ENCODE results near the gene TMEM245. TPM values are rescaled to one million over a fixed set of nuclear protein-coding genes. Genes with fewer than 3 reads are reported as not detected.
"Not testable (repeated sequence)": the region's sequence is repeated elsewhere in the genome, so short reads cannot be mapped to it uniquely, and the experiment has no call there.

TMEM245 gene
- total RNA-seq, 2 experiments from 2014 or later: 30.4 to 32.7 TPM

- no peak overlapping the region for H3K27ac Mint-ChIP-seq
- peaks cover 9% of the 10 kb centered on the region for H3K4me1 Mint-ChIP-seq
- H3K36me3 Mint-ChIP-seq: peaks cover 25% of the 10 kb centered on the region
These were observed 46.8 kb downstream of the TMEM245 start for GRCh38 chr9:109072821-109073435.

GRCh38 chr9:109072133-109072692 lies 47.5 kb downstream of the TMEM245 start:
- Mint-ChIP-seq H3K27me3 (no peaks in the 10 kb centered on the region), H3K36me3 (peaks cover 21% of the 10 kb centered on the region), H3K4me1 (peaks cover 9% of the 10 kb centered on the region), H3K27ac (no peak overlapping the region), H3K9me3 (no peaks in the 10 kb centered on the region), H3K4me3 (no peak overlapping the region)
- no peak for DNase-seq

More at GRCh38 chr9:109072821-109073435, 46.8 kb downstream of the TMEM245 start:
- H3K4me3 Mint-ChIP-seq: no peak overlapping the region
- no peak for DNase-seq
- H3K9me3 Mint-ChIP-seq: no peaks in the 10 kb centered on the region
- no peaks in the 10 kb centered on the region for H3K27me3 Mint-ChIP-seq

GRCh38 chr9:109068764-109069163 lies 51.0 kb downstream of the TMEM245 start:
- no peaks in the 10 kb centered on the region for H3K27me3 Mint-ChIP-seq
- H3K4me3 Mint-ChIP-seq: no peak overlapping the region
- DNase-seq: no peak
- peaks cover 13% of the 10 kb centered on the region for H3K36me3 Mint-ChIP-seq
- no peaks in the 10 kb centered on the region for H3K9me3 Mint-ChIP-seq
- no peak overlapping the region for H3K27ac Mint-ChIP-seq
- H3K4me1 Mint-ChIP-seq: no peaks in the 10 kb centered on the region

DNA sequence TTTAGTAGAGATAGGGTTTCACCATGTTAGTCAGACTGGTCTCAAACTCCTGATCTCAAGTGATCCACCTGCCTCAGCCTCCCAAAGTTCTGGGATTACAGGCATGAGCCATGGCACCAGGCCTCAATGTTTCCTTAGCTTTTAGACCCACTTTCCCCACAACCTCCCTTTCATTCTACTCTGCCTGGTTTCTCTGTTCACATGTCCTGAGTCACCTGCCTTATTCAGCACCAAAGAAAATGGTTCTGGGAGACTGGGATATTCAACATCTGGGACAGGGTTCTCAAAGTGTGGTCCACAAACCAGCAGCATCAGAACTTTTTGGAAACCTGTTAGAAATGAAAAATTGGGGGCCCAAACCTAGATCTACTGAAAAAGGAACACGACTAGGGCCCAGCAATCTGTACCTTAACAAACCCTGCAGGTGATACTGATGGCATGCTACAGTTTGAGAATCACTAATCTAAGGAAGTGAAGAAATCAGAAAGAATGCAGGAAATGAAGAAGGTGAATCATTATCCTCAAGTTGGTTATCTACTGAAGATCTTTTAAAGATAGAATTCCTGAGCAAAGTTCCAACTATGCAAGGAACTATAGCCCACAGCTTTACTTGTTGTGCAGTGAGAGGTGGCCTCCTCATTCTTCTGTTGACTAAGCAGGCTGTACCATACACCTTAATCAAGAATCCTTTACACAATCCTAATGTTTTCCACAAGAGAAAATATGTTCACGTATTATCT lies 54.6 kb downstream of the TMEM245 start:
- Mint-ChIP-seq H3K36me3 (peaks cover 9% of the 10 kb centered on the region), H3K27me3 (no peaks in the 10 kb centered on the region), H3K4me3 (no peak overlapping the region), H3K9me3 (no peaks in the 10 kb centered on the region), H3K4me1 (peaks cover 2% of the 10 kb centered on the region), H3K27ac (no peak overlapping the region)
- no peak for DNase-seq

DNA sequence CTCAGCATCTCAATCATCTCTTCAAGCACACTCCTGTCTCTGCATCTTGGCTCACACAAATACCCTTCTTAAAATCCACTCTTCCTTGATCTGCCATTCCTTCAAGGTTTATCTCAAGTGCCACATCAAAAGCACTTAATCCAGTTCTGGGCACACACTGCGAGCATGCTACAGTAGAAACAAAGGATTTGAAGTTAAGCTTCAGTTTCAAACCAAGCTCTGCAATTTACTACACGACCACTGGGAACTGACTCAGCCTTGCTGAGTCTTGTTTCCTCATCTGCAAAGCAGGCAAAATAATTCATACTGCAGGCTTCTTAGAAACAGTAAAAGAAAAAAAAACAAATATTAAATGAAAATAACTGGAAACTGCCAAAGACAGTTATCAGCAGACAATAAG lies 56.0 kb downstream of the TMEM245 start:
- H3K4me1 Mint-ChIP-seq: peaks cover 2% of the 10 kb centered on the region
- H3K27ac Mint-ChIP-seq: no peak overlapping the region
- H3K36me3 Mint-ChIP-seq: peaks cover 13% of the 10 kb centered on the region
- DNase-seq: no peak
- H3K4me3 Mint-ChIP-seq: no peak overlapping the region
- no peaks in the 10 kb centered on the region for H3K27me3 Mint-ChIP-seq
- no peaks in the 10 kb centered on the region for H3K9me3 Mint-ChIP-seq

DNA sequence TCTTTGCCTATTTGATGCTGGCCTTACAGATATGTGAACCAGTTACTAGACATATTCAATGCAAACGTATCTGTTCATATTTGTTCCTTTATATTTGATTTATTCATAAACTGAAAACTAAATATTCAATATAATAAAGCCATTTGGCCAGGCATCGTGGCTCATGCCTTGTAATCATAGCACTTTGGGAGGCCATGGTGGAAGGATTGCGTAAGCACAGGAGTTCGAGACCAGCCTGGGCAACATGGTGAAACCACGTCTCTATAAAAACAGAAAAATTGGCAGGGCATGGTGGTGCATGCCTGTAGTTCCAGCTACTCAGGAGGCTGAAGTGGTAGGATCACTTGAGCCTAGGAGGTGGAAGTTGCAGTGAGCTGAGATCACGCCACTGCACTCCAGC lies 57.2 kb downstream of the TMEM245 start:
- Mint-ChIP-seq H3K4me3 (no peak overlapping the region), H3K27ac (no peak overlapping the region), H3K36me3 (peaks cover 11% of the 10 kb centered on the region), H3K4me1 (peaks cover 2% of the 10 kb centered on the region), H3K9me3 (no peaks in the 10 kb centered on the region), H3K27me3 (no peaks in the 10 kb centered on the region)
- DNase-seq: no peak

- Mint-ChIP-seq H3K27ac (no peak overlapping the region), H3K4me1 (peaks cover 2% of the 10 kb centered on the region), H3K36me3 (peaks cover 20% of the 10 kb centered on the region), H3K9me3 (no peaks in the 10 kb centered on the region), H3K4me3 (no peak overlapping the region), H3K27me3 (no peaks in the 10 kb centered on the region)
- DNase-seq: no peak
These were observed 59.6 kb downstream of the TMEM245 start for GRCh38 chr9:109060191-109060590.

DNA sequence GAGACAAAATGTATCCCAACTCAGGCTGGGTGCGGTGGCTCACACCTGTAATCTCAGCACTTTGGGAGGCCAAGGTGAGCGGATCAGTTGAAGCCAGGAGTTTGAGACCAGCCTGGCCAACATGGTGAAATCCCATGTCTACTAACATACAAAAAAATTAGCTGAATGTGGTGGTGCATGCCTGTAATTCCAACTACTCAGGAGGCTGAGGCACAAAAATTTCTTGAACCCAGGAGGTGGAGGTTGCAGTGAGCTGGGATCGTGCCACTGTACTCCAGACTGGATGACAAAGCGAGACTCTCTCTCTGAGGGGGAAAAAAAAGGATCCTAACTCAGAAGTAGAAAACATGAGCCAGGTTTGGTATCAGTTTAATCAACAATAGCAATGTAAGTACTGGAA lies 66.6 kb downstream of the TMEM245 start:
- H3K9me3 Mint-ChIP-seq, H3K4me1 Mint-ChIP-seq, DNase-seq, H3K27ac Mint-ChIP-seq, H3K27me3 Mint-ChIP-seq, H3K4me3 Mint-ChIP-seq: not testable (repeated sequence)
- peaks cover 33% of the 10 kb centered on the region for H3K36me3 Mint-ChIP-seq

GRCh38 chr9:109052416-109052815 lies 67.3 kb downstream of the TMEM245 start:
- no peak overlapping the region for H3K4me3 Mint-ChIP-seq

GRCh38 chr9:109051733-109052132 lies 68.0 kb downstream of the TMEM245 start:
- H3K36me3 Mint-ChIP-seq: peaks cover 32% of the 10 kb centered on the region
- no peak overlapping the region for H3K4me3 Mint-ChIP-seq
- no peaks in the 10 kb centered on the region for H3K9me3 Mint-ChIP-seq
- no peaks in the 10 kb centered on the region for H3K27me3 Mint-ChIP-seq
- H3K4me1 Mint-ChIP-seq: peaks cover 1% of the 10 kb centered on the region
- no peak for DNase-seq
- no peak overlapping the region for H3K27ac Mint-ChIP-seq

More at GRCh38 chr9:109052416-109052815, 67.3 kb downstream of the TMEM245 start:
- Mint-ChIP-seq H3K4me1 (no peaks in the 10 kb centered on the region), H3K27me3 (no peaks in the 10 kb centered on the region), H3K9me3 (no peaks in the 10 kb centered on the region), H3K36me3 (peaks cover 35% of the 10 kb centered on the region), H3K27ac (no peak overlapping the region)
- DNase-seq: no peak

DNA sequence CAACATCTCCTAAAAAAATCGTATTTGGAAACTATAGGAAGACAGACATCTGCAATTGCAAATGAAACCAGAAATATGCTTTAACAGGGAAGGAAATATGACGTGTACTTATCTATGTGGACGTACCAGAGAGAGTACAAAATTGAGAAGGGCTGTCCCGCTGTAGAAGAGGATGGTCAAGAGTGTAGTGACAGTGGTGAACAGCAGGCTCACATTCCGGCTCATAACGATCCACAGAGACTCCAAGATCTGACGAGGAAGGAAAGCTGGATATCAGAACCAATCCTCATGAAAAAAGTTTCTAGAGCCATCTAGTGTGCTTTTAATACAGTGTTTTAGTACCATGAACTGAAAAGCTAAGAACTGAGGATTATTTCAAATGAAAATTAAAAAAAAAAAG lies 69.3 kb downstream of the TMEM245 start:
- H3K36me3 Mint-ChIP-seq: peaks cover 34% of the 10 kb centered on the region

GRCh38 chr9:109048822-109049221 lies 70.9 kb downstream of the TMEM245 start:
- peaks cover 2% of the 10 kb centered on the region for H3K4me1 Mint-ChIP-seq
- H3K4me3 Mint-ChIP-seq: no peak overlapping the region
- H3K27me3 Mint-ChIP-seq: no peaks in the 10 kb centered on the region
- H3K27ac Mint-ChIP-seq: no peak overlapping the region
- no peak for DNase-seq
- peaks cover 43% of the 10 kb centered on the region for H3K36me3 Mint-ChIP-seq
- H3K9me3 Mint-ChIP-seq: no peaks in the 10 kb centered on the region

More for the DNA sequence above, 69.3 kb downstream of the TMEM245 start:
- Mint-ChIP-seq H3K27ac (no peak overlapping the region), H3K4me3 (no peak overlapping the region), H3K4me1 (peaks cover 2% of the 10 kb centered on the region), H3K9me3 (no peaks in the 10 kb centered on the region), H3K27me3 (no peaks in the 10 kb centered on the region)
- DNase-seq: no peak

- H3K4me3 Mint-ChIP-seq: no peak overlapping the region
- H3K9me3 Mint-ChIP-seq: peaks cover 3% of the 10 kb centered on the region
- peak overlapping the region; percentile 16 for H3K27ac Mint-ChIP-seq
- no peaks in the 10 kb centered on the region for H3K27me3 Mint-ChIP-seq
- H3K36me3 Mint-ChIP-seq: peaks cover 49% of the 10 kb centered on the region
- peaks cover 2% of the 10 kb centered on the region for H3K4me1 Mint-ChIP-seq
- DNase-seq: no peak
These were observed 72.5 kb downstream of the TMEM245 start for GRCh38 chr9:109047259-109047658.

- H3K4me3 Mint-ChIP-seq: no peak overlapping the region
- H3K36me3 Mint-ChIP-seq: peaks cover 51% of the 10 kb centered on the region
- peaks cover 2% of the 10 kb centered on the region for H3K4me1 Mint-ChIP-seq
- no peaks in the 10 kb centered on the region for H3K27me3 Mint-ChIP-seq
- DNase-seq: no peak
- H3K9me3 Mint-ChIP-seq: peaks cover 3% of the 10 kb centered on the region
- no peak overlapping the region for H3K27ac Mint-ChIP-seq
These were observed 73.4 kb downstream of the TMEM245 start for GRCh38 chr9:109046346-109046745.

DNA sequence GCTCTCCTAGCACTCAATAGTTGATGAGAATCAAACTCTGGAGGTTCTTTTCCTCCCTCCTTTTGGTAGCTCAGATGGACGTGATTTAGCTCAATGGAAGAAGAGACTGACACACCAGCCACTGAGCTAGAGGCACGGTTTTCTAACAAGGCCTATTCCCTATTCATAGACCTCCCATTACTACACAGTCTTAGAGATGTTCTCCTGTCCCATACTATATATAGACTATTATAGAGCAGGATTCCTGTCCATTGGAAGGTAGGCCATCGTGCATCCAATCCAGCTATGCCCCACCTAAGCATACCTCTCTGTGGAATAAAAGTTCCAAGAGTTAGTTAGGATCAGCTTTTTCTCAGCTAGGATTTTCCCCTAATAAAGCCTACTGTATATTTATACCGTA lies 76.2 kb downstream of the TMEM245 start:
- no peak overlapping the region for H3K27ac Mint-ChIP-seq
- H3K4me1 Mint-ChIP-seq: peaks cover 2% of the 10 kb centered on the region
- peaks cover 54% of the 10 kb centered on the region for H3K36me3 Mint-ChIP-seq
- H3K27me3 Mint-ChIP-seq: no peaks in the 10 kb centered on the region
- H3K4me3 Mint-ChIP-seq: no peak overlapping the region
- DNase-seq: no peak
- H3K9me3 Mint-ChIP-seq: peaks cover 3% of the 10 kb centered on the region
